ENCODE measurements around the gene FADS3. TPM values are rescaled to one million over a fixed set of nuclear protein-coding genes. Genes with fewer than 3 reads are reported as not detected.
A peak's percentile ranks its signal among the peaks of the same experiment; 100 is the strongest.

The FADS3 gene
- total RNA-seq, 1 experiment from 2014 or later: 50.0 TPM

GRCh38 chr11:61897387-61898246, 6.3 kb upstream of the FADS3 start:
- CTCF ChIA-PET: interaction anchor here (0.6 to 10.9 kb wide), 39 partner anchors 8 to 239 kb away, joined by 3 to 685 read pairs (median 14); partner anchors contain the start of genes BEST1, FADS1, FADS2 and FTH1
- no peak overlapping the region for H3K4me3 Mint-ChIP-seq
- H3K27ac Mint-ChIP-seq: no peak overlapping the region

GRCh38 chr11:61896665-61897386, 5.5 kb upstream of the FADS3 start:
- no peaks in the 10 kb centered on the region for H3K36me3 Mint-ChIP-seq
- peaks cover 9% of the 10 kb centered on the region for H3K4me1 Mint-ChIP-seq
- H3K9me3 Mint-ChIP-seq: no peaks in the 10 kb centered on the region
- TF ChIP-seq, protein P1, sequence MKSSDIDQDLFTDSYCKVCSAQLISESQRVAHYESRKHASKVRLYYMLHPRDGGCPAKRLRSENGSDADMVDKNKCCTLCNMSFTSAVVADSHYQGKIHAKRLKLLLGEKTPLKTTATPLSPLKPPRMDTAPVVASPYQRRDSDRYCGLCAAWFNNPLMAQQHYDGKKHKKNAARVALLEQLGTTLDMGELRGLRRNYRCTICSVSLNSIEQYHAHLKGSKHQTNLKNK (CRISPR knock-in tag; IDR thresholded peaks at IDR 0.05): no peak
- TF ChIP-seq ZNF263 (CRISPR knock-in tag; IDR thresholded peaks at IDR 0.05; ENCODE audit: low read depth) (peak; percentile 38; the same call in 1 of the 2 replicates), USF2 (CRISPR knock-in tag; IDR thresholded peaks at IDR 0.05) (no peak)
- TF ChIP-seq, protein P2, sequence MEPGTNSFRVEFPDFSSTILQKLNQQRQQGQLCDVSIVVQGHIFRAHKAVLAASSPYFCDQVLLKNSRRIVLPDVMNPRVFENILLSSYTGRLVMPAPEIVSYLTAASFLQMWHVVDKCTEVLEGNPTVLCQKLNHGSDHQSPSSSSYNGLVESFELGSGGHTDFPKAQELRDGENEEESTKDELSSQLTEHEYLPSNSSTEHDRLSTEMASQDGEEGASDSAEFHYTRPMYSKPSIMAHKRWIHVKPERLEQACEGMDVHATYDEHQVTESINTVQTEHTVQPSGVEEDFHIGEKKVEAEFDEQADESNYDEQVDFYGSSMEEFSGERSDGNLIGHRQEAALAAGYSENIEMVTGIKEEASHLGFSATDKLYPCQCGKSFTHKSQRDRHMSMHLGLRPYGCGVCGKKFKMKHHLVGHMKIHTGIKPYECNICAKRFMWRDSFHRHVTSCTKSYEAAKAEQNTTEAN (CRISPR knock-in tag; IDR thresholded peaks at IDR 0.05): no peak
- no peak overlapping the region for H3K4me3 Mint-ChIP-seq
- no peak for ATAC-seq
- no peak overlapping the region for H3K27ac Mint-ChIP-seq
- H3K27me3 Mint-ChIP-seq (ENCODE audit: low read depth): no peaks in the 10 kb centered on the region
- DNase-seq (ENCODE audit: low spot score): no peak
- POLR2A ChIA-PET: interaction anchor here (0.6 to 4.1 kb wide), 4 partner anchors 51 to 587 kb away, joined by 3 to 26 read pairs (median 10); partner anchors contain the start of gene BEST1
- CTCF ChIA-PET: interaction anchor here (0.6 to 10.9 kb wide), 17 partner anchors 8 to 211 kb away, joined by 3 to 685 read pairs (median 19); partner anchors contain the start of genes BEST1 and FADS2

More at GRCh38 chr11:61897387-61898246, 6.3 kb upstream of the FADS3 start:
- ATAC-seq: peak; percentile 81
- DNase-seq (ENCODE audit: low spot score): peak; percentile 94
- no peaks in the 10 kb centered on the region for H3K36me3 Mint-ChIP-seq
- no peaks in the 10 kb centered on the region for H3K9me3 Mint-ChIP-seq
- peaks cover 9% of the 10 kb centered on the region for H3K4me1 Mint-ChIP-seq
- no peaks in the 10 kb centered on the region for H3K27me3 Mint-ChIP-seq (ENCODE audit: low read depth)
- POLR2A ChIA-PET: interaction anchor here (1.0 to 4.1 kb wide), 3 partner anchors 50 to 58 kb away, joined by 3 to 26 read pairs (median 15); partner anchors contain the start of gene BEST1
- TF ChIP-seq NFATC4 (CRISPR knock-in tag; IDR thresholded peaks at IDR 0.05): no peak
- TF ChIP-seq ETV6 (CRISPR knock-in tag; IDR thresholded peaks at IDR 0.05): no peak
- peak; percentile 53; the same call in 1 of the 2 replicates for TF ChIP-seq ZNF121 (CRISPR knock-in tag; IDR thresholded peaks at IDR 0.05)
- peak; percentile 95 for TF ChIP-seq CTCF (IDR thresholded peaks at IDR 0.05)
- TF ChIP-seq, protein P3, sequence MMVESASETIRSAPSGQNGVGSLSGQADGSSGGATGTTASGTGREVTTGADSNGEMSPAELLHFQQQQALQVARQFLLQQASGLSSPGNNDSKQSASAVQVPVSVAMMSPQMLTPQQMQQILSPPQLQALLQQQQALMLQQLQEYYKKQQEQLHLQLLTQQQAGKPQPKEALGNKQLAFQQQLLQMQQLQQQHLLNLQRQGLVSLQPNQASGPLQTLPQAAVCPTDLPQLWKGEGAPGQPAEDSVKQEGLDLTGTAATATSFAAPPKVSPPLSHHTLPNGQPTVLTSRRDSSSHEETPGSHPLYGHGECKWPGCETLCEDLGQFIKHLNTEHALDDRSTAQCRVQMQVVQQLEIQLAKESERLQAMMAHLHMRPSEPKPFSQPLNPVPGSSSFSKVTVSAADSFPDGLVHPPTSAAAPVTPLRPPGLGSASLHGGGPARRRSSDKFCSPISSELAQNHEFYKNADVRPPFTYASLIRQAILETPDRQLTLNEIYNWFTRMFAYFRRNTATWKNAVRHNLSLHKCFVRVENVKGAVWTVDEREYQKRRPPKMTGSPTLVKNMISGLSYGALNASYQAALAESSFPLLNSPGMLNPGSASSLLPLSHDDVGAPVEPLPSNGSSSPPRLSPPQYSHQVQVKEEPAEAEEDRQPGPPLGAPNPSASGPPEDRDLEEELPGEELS (CRISPR knock-in tag; IDR thresholded peaks at IDR 0.05): no peak

GRCh38 chr11:61895718-61896059, 4.3 kb upstream of the FADS3 start:
- H3K4me1 Mint-ChIP-seq: peaks cover 9% of the 10 kb centered on the region
- ChIA-PET POLR2A (no interaction called here), CTCF (interaction anchor here (1.0 to 10.9 kb wide), 5 partner anchors 24 to 212 kb away, joined by 3 to 685 read pairs (median 136); partner anchors contain the start of gene BEST1)
- H3K4me3 Mint-ChIP-seq: no peak overlapping the region
- DNase-seq (ENCODE audit: low spot score): no peak
- H3K36me3 Mint-ChIP-seq: no peaks in the 10 kb centered on the region
- no peaks in the 10 kb centered on the region for H3K9me3 Mint-ChIP-seq
- no peak overlapping the region for H3K27ac Mint-ChIP-seq
- no peak for ATAC-seq
- no peaks in the 10 kb centered on the region for H3K27me3 Mint-ChIP-seq (ENCODE audit: low read depth)
- TF ChIP-seq ZNF671 (CRISPR knock-in tag; IDR thresholded peaks at IDR 0.05) (no peak), IRF2 (CRISPR knock-in tag; IDR thresholded peaks at IDR 0.05; ENCODE audit: borderline replicate concordance, low read depth) (no peak), OVOL2 (CRISPR knock-in tag; IDR thresholded peaks at IDR 0.05; ENCODE audit: borderline replicate concordance) (no peak), MYBL2 (CRISPR knock-in tag; IDR thresholded peaks at IDR 0.05) (no peak), ZBTB21 (CRISPR knock-in tag; IDR thresholded peaks at IDR 0.05; ENCODE audit: borderline replicate concordance) (no peak), ZNF317 (CRISPR knock-in tag; IDR thresholded peaks at IDR 0.05; ENCODE audit: borderline replicate concordance, low read depth) (no peak), USF2 (CRISPR knock-in tag; IDR thresholded peaks at IDR 0.05) (no peak)
- TF ChIP-seq, protein P2 (CRISPR knock-in tag; IDR thresholded peaks at IDR 0.05): no peak
- TF ChIP-seq, protein P4, sequence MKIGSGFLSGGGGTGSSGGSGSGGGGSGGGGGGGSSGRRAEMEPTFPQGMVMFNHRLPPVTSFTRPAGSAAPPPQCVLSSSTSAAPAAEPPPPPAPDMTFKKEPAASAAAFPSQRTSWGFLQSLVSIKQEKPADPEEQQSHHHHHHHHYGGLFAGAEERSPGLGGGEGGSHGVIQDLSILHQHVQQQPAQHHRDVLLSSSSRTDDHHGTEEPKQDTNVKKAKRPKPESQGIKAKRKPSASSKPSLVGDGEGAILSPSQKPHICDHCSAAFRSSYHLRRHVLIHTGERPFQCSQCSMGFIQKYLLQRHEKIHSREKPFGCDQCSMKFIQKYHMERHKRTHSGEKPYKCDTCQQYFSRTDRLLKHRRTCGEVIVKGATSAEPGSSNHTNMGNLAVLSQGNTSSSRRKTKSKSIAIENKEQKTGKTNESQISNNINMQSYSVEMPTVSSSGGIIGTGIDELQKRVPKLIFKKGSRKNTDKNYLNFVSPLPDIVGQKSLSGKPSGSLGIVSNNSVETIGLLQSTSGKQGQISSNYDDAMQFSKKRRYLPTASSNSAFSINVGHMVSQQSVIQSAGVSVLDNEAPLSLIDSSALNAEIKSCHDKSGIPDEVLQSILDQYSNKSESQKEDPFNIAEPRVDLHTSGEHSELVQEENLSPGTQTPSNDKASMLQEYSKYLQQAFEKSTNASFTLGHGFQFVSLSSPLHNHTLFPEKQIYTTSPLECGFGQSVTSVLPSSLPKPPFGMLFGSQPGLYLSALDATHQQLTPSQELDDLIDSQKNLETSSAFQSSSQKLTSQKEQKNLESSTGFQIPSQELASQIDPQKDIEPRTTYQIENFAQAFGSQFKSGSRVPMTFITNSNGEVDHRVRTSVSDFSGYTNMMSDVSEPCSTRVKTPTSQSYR (CRISPR knock-in tag; IDR thresholded peaks at IDR 0.05): no peak
